ENCODE data around the gene NAALADL2. TPM values are rescaled to one million over a fixed set of nuclear protein-coding genes. Genes with fewer than 3 reads are reported as not detected.

NAALADL2 gene
- total RNA-seq, 4 donors from 2014 or later = 7.0 to 34.7 (median 18.4) TPM

DNA sequence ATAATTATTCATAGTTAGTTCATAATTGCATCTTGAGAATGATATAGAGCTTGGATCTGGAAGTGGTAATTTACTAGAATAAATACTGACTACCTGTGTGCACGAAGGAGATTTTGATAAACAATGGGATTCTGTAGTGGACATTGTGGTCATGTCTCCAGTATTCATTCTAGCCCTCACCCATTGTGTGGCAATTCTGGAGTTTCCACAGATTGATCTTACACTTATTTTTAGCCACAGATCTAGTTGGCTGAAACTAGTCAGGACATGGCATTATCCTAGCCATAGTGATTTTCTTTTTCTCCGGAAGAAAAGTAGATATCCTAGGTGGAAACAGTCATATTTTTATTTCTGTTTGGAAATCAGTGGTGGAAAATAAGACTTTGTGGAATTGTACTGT is 833.1 kb downstream of the NAALADL2 start:
- Histone ChIP-seq H3K27ac (no peak overlapping the region), H3K36me3 (no peaks in the 10 kb centered on the region), H3K4me3 (no peak overlapping the region), H3K9me3 (no peaks in the 10 kb centered on the region), H3K4me1 (no peaks in the 10 kb centered on the region), H3K27me3 (no peaks in the 10 kb centered on the region)
- TF ChIP-seq, protein P1, sequence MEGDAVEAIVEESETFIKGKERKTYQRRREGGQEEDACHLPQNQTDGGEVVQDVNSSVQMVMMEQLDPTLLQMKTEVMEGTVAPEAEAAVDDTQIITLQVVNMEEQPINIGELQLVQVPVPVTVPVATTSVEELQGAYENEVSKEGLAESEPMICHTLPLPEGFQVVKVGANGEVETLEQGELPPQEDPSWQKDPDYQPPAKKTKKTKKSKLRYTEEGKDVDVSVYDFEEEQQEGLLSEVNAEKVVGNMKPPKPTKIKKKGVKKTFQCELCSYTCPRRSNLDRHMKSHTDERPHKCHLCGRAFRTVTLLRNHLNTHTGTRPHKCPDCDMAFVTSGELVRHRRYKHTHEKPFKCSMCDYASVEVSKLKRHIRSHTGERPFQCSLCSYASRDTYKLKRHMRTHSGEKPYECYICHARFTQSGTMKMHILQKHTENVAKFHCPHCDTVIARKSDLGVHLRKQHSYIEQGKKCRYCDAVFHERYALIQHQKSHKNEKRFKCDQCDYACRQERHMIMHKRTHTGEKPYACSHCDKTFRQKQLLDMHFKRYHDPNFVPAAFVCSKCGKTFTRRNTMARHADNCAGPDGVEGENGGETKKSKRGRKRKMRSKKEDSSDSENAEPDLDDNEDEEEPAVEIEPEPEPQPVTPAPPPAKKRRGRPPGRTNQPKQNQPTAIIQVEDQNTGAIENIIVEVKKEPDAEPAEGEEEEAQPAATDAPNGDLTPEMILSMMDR (IDR thresholded peaks at IDR 0.05) = no peak
- no peak for TF ChIP-seq POLR2A (IDR thresholded peaks at IDR 0.05)
- no peak for DNase-seq

DNA sequence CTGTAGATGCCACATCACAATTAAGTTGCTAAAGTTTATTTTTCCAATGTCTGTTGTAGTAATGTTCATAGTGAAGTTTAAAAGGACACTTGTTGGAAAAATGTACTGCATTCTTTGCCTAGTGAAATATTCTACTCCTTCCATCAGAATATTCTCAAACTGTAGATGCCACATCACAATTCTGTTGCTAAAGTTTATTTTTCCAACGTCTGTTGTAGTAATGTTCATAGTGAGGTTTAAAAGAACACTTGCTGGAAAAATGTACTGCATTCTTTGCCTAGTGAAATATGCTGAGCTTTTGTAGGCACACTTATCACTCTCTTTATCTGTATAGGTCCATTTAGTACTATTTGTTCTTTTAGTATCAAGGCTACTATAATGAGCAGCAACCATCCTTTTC is 836.1 kb downstream of the NAALADL2 start:
- Histone ChIP-seq H3K27ac (no peak overlapping the region), H3K4me1 (no peaks in the 10 kb centered on the region), H3K9me3 (no peaks in the 10 kb centered on the region), H3K36me3 (no peaks in the 10 kb centered on the region), H3K4me3 (no peak overlapping the region), H3K27me3 (no peaks in the 10 kb centered on the region)
- DNase-seq = no peak
- no peak for TF ChIP-seq POLR2A (IDR thresholded peaks at IDR 0.05)
- TF ChIP-seq, protein P1 (IDR thresholded peaks at IDR 0.05) = no peak

DNA sequence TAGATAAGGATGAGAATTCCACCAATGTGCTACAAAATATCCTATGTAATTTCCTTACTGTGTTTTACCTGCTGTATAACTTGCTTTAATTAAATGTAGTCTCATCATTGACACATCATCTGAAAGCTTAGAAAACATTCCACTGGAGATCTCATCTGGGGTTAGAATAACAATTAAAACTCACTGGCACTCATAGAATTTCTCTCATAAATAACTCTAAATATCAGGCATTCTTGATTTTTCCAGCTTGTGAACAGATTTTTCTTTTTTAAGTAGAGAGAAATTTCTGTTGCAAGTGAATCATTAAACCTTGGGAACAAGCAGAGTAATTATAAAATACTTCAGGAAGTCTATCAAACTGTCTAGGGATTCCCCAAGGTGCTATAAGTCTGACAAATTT is 843.8 kb downstream of the NAALADL2 start:
- H3K4me3 ChIP-seq = no peak overlapping the region
- no peak for TF ChIP-seq POLR2A (IDR thresholded peaks at IDR 0.05)
- TF ChIP-seq, protein P1 (IDR thresholded peaks at IDR 0.05) = no peak
- no peaks in the 10 kb centered on the region for H3K36me3 ChIP-seq
- H3K9me3 ChIP-seq = no peaks in the 10 kb centered on the region
- H3K4me1 ChIP-seq = no peaks in the 10 kb centered on the region
- no peak for DNase-seq
- H3K27ac ChIP-seq = no peak overlapping the region
- no peaks in the 10 kb centered on the region for H3K27me3 ChIP-seq

DNA sequence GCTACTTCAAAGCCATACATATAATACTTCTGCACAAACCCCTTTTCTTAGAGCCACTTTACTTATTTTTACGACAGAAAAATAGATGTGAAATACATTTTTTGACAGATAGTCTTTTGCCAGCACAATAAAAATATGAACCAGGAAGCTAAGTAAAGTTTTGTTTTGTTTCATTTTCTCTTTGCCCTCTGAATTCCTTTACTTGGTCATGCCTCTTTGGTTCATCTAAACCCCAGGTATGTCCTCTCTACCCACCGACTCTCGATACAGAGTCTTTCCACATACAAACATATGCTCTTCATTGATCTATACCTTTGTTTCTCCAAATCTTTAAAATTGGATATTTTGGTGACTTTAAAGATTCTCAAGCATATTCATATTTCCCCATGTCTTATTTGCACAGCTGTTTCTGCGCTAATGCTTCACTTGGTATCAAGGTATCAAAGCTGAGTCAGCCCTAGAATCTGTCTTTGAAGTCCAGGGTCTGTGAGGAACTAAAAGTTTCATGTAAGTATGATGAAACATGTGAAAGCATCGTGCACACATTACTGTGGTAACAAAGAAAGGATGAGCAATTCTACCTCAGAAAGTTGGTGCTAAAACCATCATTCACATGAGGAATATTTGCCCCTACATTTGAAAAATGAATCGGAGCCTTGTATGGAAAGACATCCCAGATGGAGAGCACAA is 845.4 kb downstream of the NAALADL2 start:
- DNase-seq = no peak
- Histone ChIP-seq H3K36me3 (no peaks in the 10 kb centered on the region), H3K9me3 (no peaks in the 10 kb centered on the region), H3K27ac (no peak overlapping the region), H3K4me3 (no peak overlapping the region), H3K4me1 (no peaks in the 10 kb centered on the region), H3K27me3 (no peaks in the 10 kb centered on the region)
- TF ChIP-seq POLR2A (IDR thresholded peaks at IDR 0.05) = no peak
- TF ChIP-seq, protein P1 (IDR thresholded peaks at IDR 0.05) = no peak

DNA sequence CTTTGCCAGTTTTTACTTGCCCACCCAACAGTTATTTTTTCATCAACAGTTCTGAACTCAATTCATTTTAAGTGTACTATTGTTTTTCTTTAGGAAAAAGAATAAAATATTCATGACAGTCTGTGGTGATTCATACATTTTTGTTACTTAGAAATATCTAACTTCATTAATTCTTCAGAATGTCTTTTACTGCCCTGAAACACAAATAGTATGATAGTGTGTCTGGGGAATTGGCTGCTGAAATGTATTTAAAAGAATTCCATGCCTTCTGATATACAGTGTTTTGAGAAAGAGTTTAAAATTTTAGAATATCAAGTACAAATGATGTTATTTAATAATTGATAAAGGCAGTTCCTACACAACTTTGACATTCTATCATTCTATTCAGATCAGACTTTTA is 854.1 kb downstream of the NAALADL2 start:
- Histone ChIP-seq H3K27ac (no peak overlapping the region), H3K4me3 (no peak overlapping the region), H3K36me3 (no peaks in the 10 kb centered on the region), H3K9me3 (no peaks in the 10 kb centered on the region), H3K4me1 (no peaks in the 10 kb centered on the region), H3K27me3 (no peaks in the 10 kb centered on the region)
- TF ChIP-seq, protein P1 (IDR thresholded peaks at IDR 0.05) = no peak
- TF ChIP-seq POLR2A (IDR thresholded peaks at IDR 0.05) = no peak
- no peak for DNase-seq

DNA sequence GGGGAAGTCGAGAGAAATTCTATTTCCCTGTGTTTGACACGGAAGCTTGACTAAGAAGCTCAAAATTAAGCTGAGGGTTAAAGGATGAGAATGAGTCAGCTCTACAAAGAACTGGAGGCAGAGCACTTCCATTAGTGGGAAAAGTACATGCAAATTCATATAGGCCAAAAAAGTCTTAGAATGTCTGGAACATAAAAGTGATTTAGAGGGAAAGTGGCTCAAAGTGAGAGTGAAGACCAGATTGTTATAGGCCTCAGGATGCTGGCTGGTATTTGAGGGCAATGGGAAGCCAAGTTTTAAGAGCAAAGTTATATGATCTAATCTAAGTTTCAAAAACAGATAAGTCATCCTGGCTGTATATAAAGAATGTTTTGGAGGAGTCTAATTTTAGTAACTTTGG is 857.3 kb downstream of the NAALADL2 start:
- H3K9me3 ChIP-seq = no peaks in the 10 kb centered on the region
- DNase-seq = no peak
- no peaks in the 10 kb centered on the region for H3K36me3 ChIP-seq
- H3K4me3 ChIP-seq = no peak overlapping the region
- TF ChIP-seq, protein P1 (IDR thresholded peaks at IDR 0.05) = no peak
- TF ChIP-seq POLR2A (IDR thresholded peaks at IDR 0.05) = no peak
- H3K27ac ChIP-seq = no peak overlapping the region
- H3K4me1 ChIP-seq = no peaks in the 10 kb centered on the region
- H3K27me3 ChIP-seq = no peaks in the 10 kb centered on the region
